Amniotic epithelial cell (primary cell): ENCODE data around the gene LDLR.
A peak's percentile ranks its signal among the peaks of the same experiment; 100 is the strongest.
"Not testable (repeated sequence)": the region's sequence is repeated elsewhere in the genome, so short reads cannot be mapped to it uniquely, and the experiment has no call there.

Experiments used
- DNase-seq: peaks from one replicate; pipeline ENCODE4 v3.0.0-alpha.2; 2010; ENCODE audit warnings: low read depth

Gene LDLR

DNA sequence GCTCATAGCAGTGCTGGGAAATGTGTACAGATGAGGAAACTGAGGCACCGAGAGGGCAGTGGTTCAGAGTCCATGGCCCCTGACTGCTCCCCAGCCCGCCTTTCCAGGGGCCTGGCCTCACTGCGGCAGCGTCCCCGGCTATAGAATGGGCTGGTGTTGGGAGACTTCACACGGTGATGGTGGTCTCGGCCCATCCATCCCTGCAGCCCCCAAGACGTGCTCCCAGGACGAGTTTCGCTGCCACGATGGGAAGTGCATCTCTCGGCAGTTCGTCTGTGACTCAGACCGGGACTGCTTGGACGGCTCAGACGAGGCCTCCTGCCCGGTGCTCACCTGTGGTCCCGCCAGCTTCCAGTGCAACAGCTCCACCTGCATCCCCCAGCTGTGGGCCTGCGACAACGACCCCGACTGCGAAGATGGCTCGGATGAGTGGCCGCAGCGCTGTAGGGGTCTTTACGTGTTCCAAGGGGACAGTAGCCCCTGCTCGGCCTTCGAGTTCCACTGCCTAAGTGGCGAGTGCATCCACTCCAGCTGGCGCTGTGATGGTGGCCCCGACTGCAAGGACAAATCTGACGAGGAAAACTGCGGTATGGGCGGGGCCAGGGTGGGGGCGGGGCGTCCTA lies 15.9 kb downstream of the LDLR start:
- no peak for DNase-seq

DNA sequence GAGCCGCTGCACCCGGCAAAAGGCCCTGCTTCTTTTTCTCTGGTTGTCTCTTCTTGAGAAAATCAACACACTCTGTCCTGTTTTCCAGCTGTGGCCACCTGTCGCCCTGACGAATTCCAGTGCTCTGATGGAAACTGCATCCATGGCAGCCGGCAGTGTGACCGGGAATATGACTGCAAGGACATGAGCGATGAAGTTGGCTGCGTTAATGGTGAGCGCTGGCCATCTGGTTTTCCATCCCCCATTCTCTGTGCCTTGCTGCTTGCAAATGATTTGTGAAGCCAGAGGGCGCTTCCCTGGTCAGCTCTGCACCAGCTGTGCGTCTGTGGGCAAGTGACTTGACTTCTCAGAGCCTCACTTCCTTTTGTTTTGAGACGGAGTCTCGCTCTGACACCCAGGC lies 17.2 kb downstream of the LDLR start:
- no peak for DNase-seq

DNA sequence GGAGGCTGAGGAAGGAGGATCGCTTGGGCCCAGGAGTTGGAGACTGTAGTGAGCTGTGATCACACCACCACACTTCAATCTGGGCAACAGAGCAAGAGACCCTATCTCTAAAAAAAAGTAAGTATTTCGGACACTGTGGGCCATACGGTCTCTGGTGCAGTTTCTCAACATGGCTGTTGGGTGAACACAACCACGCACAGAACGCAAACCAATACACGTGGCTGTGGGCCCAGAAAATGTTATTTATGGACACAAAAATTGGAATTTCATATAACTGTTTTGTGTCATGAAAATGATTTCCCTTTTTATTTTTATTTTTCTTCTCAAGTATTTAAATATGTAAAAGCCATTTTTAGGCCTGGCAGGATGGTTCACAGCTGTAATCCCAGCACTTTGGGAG lies 19.5 kb downstream of the LDLR start:
- DNase-seq, result no peak

DNA sequence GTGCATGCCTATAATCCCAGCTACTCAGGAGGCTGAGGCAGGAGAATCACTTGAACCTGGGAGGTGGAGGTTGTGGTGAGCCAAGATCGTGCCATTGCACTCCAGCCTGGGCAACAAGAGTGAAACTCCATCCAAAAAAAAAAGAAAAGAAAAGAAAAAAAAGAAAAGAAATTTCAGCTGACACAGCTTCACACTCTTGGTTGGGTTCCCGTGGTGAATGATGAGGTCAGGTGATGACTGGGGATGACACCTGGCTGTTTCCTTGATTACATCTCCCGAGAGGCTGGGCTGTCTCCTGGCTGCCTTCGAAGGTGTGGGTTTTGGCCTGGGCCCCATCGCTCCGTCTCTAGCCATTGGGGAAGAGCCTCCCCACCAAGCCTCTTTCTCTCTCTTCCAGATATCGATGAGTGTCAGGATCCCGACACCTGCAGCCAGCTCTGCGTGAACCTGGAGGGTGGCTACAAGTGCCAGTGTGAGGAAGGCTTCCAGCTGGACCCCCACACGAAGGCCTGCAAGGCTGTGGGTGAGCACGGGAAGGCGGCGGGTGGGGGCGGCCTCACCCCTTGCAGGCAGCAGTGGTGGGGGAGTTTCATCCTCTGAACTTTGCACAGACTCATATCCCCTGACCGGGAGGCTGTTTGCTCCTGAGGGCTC lies 22.0 kb downstream of the LDLR start:
- no peak for DNase-seq

DNA sequence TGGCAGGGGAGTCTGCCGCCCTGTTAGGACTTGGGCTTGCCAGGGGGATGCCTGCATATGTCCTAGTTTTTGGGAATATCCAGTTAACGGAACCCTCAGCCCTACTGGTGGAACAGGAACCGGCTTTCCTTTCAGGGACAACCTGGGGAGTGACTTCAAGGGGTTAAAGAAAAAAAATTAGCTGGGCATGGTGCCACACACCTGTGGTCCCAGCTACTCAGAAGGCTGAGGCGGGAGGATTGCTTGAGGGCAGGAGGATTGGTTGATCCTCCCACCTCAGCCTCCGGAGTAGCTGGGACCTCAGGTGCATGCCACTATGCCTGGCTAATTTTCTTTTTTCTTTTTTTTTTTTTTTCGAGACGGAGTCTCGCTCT lies 22.5 kb downstream of the LDLR start:
- DNase-seq, result no peak

DNA sequence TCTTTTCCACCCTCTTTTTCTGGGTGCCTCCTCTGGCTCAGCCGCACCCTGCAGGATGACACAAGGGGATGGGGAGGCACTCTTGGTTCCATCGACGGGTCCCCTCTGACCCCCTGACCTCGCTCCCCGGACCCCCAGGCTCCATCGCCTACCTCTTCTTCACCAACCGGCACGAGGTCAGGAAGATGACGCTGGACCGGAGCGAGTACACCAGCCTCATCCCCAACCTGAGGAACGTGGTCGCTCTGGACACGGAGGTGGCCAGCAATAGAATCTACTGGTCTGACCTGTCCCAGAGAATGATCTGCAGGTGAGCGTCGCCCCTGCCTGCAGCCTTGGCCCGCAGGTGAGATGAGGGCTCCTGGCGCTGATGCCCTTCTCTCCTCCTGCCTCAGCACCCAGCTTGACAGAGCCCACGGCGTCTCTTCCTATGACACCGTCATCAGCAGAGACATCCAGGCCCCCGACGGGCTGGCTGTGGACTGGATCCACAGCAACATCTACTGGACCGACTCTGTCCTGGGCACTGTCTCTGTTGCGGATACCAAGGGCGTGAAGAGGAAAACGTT lies 24.0 kb downstream of the LDLR start:
- DNase-seq, result no peak

DNA sequence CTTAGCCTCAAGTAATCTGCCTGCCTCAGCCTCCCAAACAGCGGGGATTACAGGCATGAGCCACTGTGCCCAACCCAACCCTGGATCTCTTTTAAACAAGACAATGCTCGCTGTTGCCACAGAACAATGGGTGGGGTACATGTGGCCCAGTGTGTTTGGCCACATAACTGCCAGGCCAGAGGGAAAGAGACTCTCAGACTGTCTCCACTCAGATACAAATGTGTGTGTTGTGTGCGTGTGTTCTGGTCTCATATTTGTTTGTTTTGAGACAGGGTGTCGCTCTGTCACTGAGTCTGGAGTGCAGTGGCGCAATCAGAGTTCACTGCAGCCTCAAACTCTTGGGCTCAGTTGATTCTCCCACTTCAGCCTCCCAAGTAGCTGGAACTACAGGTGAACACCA lies 25.8 kb downstream of the LDLR start:
- DNase-seq, result no peak

DNA sequence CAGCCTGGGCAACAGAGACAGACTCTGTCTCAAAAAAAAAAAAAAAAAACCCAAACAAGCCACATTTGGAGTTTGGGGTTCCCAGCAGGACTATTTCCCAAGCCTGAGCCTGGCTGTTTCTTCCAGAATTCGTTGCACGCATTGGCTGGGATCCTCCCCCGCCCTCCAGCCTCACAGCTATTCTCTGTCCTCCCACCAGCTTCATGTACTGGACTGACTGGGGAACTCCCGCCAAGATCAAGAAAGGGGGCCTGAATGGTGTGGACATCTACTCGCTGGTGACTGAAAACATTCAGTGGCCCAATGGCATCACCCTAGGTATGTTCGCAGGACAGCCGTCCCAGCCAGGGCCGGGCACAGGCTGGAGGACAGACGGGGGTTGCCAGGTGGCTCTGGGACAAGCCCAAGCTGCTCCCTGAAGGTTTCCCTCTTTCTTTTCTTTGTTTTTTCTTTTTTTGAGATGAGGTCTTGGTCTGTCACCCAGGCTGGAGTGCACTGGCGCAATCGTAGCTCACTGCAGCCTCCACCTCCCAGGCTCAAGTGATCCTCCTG lies 26.7 kb downstream of the LDLR start:
- no peak for DNase-seq

DNA sequence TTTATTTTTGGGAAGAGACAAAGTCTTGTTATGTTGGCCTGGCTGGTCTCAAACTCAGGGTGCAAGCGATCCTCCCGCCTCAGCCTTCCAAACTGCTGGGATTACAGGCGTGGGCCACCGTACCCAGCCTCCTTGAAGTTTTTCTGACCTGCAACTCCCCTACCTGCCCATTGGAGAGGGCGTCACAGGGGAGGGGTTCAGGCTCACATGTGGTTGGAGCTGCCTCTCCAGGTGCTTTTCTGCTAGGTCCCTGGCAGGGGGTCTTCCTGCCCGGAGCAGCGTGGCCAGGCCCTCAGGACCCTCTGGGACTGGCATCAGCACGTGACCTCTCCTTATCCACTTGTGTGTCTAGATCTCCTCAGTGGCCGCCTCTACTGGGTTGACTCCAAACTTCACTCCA lies 27.2 kb downstream of the LDLR start:
- DNase-seq, result no peak

DNA sequence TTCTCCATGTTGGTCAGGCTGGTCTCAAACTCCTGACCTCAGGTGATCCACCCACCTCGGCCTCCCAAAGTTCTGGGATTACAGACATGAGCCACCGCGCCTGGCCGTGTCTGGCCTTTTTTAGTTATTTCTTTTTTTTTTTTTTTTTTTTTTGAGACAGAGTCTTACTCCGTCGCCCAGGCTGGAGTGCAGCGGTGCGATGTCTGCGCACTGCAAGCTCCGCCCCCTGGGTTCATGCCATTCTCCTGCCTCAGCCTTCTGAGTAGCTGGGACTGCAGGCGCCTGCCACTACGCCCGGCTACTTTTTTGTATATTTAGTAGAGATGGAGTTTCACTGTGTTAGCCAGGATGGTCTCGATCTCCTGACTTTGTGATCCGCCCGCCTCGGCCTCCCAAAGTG lies 32.7 kb downstream of the LDLR start:
- DNase-seq, result not testable (repeated sequence)

DNA sequence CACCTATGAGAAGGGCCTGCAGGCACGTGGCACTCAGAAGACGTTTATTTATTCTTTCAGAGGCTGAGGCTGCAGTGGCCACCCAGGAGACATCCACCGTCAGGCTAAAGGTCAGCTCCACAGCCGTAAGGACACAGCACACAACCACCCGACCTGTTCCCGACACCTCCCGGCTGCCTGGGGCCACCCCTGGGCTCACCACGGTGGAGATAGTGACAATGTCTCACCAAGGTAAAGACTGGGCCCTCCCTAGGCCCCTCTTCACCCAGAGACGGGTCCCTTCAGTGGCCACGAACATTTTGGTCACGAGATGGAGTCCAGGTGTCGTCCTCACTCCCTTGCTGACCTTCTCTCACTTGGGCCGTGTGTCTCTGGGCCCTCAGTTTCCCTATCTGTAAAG lies 33.9 kb downstream of the LDLR start:
- no peak for DNase-seq

DNA sequence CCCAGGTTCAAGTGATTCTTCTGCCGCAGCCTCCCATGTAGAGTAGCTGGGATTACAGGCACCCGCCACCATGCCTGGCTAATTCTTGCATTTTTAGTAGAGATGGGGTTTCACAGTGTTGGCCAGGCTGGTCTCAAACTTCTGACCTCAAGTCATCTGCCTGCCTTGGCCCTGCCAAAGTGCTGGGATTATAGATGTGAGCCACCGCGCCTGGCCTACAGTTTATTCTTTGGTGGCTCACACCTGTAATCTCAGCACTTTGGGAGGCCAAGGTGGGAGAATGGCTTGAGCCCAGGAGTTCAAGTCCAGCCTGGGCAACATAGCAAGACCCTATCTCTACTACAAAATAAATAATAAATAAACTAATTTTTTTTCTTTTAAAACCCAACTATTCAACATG lies 34.9 kb downstream of the LDLR start:
- DNase-seq, result not testable (repeated sequence)

DNA sequence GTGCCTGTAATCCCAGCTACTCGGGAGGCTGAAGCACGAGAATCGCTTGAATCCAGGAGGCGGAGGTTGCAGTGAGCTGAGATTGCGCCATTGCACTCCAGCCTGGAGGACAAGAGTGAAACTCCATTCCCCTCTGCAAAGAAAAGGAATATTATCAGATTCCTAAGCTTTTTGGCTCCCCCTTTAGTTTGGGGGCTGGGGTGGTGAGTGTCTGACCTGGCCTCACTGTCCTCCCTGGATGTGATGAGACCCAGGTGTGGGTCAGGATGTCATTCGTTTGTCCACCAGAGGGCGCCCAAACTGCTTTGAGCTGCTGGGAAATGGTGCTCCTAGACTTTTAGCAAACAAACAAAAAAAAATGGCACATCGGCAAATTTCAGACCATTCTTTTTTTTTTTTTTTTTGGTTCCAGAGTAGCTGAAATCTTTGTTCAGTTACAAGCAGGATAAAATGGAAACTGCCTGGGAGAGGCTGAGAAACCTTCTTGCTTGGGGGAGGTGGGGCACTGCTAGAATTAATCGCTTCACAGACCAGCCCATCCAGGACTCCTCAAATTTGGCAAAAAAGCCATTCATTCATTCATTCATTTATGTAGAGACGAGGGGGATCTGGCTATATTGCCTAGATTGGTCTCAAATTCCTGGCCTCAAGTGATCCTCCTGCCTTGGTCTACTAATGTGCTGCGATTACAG lies 36.9 kb downstream of the LDLR start:
- peak; percentile 64 for DNase-seq

DNA sequence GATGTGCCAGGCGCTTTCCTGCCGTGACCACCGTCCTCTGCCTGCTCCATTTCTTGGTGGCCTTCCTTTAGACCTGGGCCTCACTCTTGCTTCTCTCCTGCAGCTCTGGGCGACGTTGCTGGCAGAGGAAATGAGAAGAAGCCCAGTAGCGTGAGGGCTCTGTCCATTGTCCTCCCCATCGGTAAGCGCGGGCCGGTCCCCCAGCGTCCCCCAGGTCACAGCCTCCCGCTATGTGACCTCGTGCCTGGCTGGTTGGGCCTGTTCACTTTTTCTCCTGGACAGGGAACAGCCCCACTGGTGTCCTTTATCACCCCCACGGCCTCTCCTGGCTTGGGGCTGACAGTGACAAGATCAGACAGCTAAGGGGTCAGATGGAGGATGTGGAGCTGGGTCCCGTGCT lies 38.6 kb downstream of the LDLR start:
- no peak for DNase-seq

DNA sequence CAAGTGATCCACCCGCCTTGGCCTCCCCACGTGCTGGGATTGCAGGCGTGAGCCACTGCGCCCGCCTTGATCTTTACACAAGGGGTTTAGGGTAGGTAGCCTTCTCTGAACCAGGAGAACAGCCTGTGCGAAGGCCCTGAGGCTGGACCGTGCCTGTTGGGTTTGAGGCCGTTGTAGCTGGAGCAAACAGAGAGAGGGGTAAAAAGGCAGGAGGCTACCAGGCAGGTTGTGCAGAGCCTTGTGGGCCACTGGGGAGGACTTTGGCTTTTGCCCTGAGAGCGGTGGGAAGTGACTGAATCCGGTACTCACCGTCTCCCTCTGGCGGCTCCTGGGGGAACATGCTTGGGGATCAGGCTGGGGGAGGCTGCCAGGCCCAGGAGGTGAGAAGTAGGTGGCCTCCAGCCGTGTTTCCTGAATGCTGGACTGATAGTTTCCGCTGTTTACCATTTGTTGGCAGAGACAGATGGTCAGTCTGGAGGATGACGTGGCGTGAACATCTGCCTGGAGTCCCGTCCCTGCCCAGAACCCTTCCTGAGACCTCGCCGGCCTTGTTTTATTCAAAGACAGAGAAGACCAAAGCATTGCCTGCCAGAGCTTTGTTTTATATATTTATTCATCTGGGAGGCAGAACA lies 41.7 kb downstream of the LDLR start:
- DNase-seq, result peak; percentile 62

DNA sequence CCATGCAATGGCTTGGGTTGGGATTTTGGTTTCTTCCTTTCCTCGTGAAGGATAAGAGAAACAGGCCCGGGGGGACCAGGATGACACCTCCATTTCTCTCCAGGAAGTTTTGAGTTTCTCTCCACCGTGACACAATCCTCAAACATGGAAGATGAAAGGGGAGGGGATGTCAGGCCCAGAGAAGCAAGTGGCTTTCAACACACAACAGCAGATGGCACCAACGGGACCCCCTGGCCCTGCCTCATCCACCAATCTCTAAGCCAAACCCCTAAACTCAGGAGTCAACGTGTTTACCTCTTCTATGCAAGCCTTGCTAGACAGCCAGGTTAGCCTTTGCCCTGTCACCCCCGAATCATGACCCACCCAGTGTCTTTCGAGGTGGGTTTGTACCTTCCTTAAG lies 42.2 kb downstream of the LDLR start:
- no peak for DNase-seq

DNA sequence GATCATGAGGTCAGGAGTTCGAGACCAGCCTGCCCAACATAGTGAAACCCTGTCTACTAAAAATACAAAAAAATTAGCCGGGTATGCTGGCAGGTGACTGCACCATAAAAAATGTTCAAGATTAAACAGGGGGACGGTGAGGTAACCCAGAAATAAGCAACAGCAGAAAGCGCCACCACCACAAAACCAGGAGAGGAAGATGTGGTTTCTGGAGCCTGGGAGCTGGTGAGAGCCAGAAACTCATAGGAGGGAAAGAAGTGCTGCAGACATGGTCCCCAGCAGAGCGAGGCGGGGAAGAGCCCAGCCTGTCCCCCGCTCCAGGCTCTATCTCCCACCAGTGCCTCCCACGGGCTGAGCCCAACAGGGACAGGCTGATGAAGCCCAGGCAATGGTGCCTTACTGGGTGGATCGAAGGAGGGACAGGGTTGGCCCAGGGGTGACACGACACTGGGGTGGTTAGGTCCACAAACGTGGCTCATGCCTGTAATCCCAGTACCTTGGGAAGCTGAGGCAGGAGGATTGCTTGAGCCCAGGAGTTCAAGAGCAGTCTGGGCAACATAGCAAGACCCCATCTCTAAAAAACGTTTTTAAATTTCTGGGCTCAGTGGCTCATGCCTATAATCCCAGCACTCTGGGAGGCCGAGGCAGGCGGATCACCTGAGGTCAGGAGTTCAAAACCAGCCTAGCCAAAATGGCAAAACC lies 47.3 kb downstream of the LDLR start:
- no peak for DNase-seq

DNA sequence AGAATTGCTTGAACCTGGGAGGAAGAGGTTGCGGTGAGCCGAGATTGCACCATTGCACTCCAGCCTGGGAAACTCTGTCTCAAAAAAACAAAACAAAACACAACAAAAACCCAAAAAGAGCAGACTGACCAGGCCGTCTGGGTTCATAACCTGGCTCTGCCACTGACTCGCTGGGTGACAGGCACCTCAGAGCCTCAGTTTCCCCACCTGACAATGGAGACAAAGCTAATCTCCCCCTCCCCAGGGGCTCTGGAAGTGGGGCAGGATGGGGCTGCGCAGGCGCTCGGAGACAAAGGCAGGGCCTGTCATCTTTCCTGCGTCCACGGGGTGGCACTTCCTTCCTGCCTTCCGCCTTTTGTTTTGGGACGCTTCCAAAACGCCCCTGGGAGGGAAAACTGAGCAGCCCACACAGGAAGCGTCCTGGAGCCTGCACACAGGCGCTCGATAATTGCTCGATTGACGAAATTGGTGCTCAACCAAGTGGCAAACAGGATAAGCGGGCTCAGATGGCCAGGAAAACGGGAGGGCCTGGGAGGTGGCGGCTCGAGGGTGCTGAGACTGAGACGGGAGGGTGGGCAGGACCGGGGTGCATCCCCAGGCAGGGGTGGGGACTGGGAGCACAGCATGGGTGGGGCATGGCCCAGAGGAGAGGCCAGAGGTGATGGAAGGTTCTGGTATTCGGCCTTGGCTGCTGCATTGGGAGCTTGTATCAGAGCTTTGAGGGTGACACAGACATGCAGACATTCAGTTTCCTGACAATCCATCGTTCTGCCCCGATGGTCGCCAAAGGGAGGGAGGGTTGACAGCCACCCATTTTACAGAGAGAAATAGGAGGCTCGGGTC lies 48.5 kb downstream of the LDLR start:
- DNase-seq, result peak; percentile 74

DNA sequence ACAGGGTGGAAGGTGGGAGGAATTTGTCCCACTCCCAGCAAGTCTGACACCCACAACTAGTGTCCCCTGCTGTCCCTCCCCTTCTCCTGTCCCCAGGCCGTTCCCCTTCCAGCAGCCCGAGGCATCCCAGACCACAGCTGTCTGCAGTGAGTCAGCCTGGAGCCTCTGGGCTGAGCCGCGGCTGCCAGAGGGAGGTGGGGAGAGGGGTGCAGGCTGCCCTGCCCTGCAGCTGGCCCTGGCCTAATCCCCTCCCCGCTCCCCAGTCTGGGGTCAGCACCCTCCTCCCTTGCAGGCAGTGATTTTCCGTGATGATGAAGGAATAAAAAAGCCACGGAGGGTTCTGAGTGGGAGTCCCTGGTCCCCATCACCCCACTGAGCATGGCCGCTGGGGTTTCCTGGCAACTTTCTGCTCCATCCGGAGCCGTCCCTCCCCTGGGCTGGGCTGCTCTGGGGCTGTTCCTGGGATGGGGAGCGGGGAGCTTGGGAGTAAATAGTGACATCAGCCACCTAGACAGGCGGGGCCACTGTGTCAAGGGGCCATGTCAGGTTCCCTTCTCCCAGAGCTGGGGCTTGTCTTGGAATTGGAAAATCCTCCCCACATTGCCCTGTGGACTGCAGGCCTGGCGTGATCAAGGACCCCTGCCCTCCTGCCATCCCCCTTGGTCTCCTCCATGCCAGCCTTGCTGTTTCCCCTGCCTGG lies 49.5 kb downstream of the LDLR start:
- DNase-seq, result peak; percentile 83

DNA sequence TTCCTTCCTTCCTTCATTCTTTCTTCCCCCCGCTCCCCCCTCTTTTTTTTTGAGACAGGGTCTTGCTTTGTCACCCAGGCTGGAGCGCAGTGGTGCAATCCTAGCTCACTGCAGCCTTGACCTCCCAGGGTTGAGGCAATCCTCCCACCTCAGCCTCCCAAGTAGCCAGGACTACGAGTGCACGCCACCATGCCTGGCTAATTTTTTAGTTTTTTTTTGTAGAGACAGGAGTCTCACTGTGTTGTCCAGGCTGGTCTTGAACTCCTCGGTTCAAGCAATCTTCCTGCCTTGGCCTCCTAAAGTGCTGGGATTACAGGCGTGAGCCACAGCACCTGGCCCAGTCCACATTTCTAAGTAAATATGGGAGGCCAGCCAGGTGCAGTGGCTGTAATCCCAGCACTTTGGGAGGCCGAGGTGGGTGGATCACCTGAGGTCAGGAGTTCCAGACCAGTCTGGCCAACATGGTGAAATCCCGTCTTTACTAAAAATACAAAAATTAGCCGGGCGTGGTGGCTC lies 50.8 kb downstream of the LDLR start:
- DNase-seq, result not testable (repeated sequence)
